Measurements from ENCODE around the gene SOAT2.
"Not testable (repeated sequence)": the region's sequence is repeated elsewhere in the genome, so short reads cannot be mapped to it uniquely, and the experiment has no call there.

SOAT2 gene

GRCh38 chr12:53103860-53104305, 597 bp downstream of the SOAT2 start:
- Histone ChIP-seq H2AFZ (ENCODE audit: low read depth) (0 out of 2 replicates have a peak overlapping the region, but pooled peaks have one; percentile 34), H3K4me3 (IDR thresholded peaks at IDR 0.05; ENCODE audit: insufficient read depth, low read depth, low read length) (no peak overlapping the region), H3K36me3 (ENCODE audit: insufficient read depth) (no peaks in the 10 kb centered on the region), H3K4me1 (ENCODE audit: low read depth, poor library complexity, severe bottlenecking) (peaks cover 47% of the 10 kb centered on the region), H3K27ac (no peak overlapping the region), H4K20me1 (ENCODE audit: insufficient read depth) (no peaks in the 10 kb centered on the region), H3K79me2 (ENCODE audit: insufficient read depth, low read depth) (no peaks in the 10 kb centered on the region), H3K27me3 (ENCODE audit: insufficient read depth, low read depth) (no peaks in the 10 kb centered on the region), H3K9ac (no peak overlapping the region), H3K4me2 (peak overlapping the region; percentile 34)
- no peak for TF ChIP-seq CTCF (conservative IDR thresholded peaks at IDR 0.05; ENCODE audit: low read depth, low read length)

- Histone ChIP-seq H3K4me2 (no peak overlapping the region), H3K27ac (no peak overlapping the region), H4K20me1 (ENCODE audit: insufficient read depth) (no peaks in the 10 kb centered on the region), H2AFZ (ENCODE audit: low read depth) (no peak overlapping the region), H3K27me3 (ENCODE audit: insufficient read depth, low read depth) (no peaks in the 10 kb centered on the region), H3K36me3 (ENCODE audit: insufficient read depth) (no peaks in the 10 kb centered on the region), H3K4me3 (IDR thresholded peaks at IDR 0.05; ENCODE audit: insufficient read depth, low read depth, low read length) (no peak overlapping the region), H3K4me1 (ENCODE audit: low read depth, poor library complexity, severe bottlenecking) (peaks cover 41% of the 10 kb centered on the region), H3K79me2 (ENCODE audit: insufficient read depth, low read depth) (no peaks in the 10 kb centered on the region), H3K9ac (no peak overlapping the region)
- no peak for TF ChIP-seq CTCF (conservative IDR thresholded peaks at IDR 0.05; ENCODE audit: low read depth, low read length)
Measured at GRCh38 chr12:53105256-53105655, 2.0 kb downstream of the SOAT2 start.

- no peak overlapping the region for H3K4me3 ChIP-seq (IDR thresholded peaks at IDR 0.05; ENCODE audit: insufficient read depth, low read depth, low read length)
- no peaks in the 10 kb centered on the region for H4K20me1 ChIP-seq (ENCODE audit: insufficient read depth)
- H2AFZ ChIP-seq (ENCODE audit: low read depth), result no peak overlapping the region
- no peak overlapping the region for H3K27ac ChIP-seq
- H3K27me3 ChIP-seq (ENCODE audit: insufficient read depth, low read depth), result no peaks in the 10 kb centered on the region
- no peak overlapping the region for H3K4me2 ChIP-seq
- no peak overlapping the region for H3K9ac ChIP-seq
- H3K36me3 ChIP-seq (ENCODE audit: insufficient read depth), result no peaks in the 10 kb centered on the region
- peaks cover 41% of the 10 kb centered on the region for H3K4me1 ChIP-seq (ENCODE audit: low read depth, poor library complexity, severe bottlenecking)
- no peak for TF ChIP-seq CTCF (conservative IDR thresholded peaks at IDR 0.05; ENCODE audit: low read depth, low read length)
- H3K79me2 ChIP-seq (ENCODE audit: insufficient read depth, low read depth), result no peaks in the 10 kb centered on the region
Measured at GRCh38 chr12:53105712-53106439, 2.6 kb downstream of the SOAT2 start.

- Histone ChIP-seq H3K36me3 (ENCODE audit: insufficient read depth) (no peaks in the 10 kb centered on the region), H3K4me3 (IDR thresholded peaks at IDR 0.05; ENCODE audit: insufficient read depth, low read depth, low read length) (no peak overlapping the region), H3K4me1 (ENCODE audit: low read depth, poor library complexity, severe bottlenecking) (peaks cover 41% of the 10 kb centered on the region), H3K79me2 (ENCODE audit: insufficient read depth, low read depth) (no peaks in the 10 kb centered on the region), H3K27ac (peak overlapping the region; percentile 32; the same call in 1 of the 2 replicates), H3K9ac (no peak overlapping the region), H3K4me2 (peak overlapping the region; percentile 15; the same call in 1 of the 2 replicates), H2AFZ (ENCODE audit: low read depth) (peak overlapping the region; percentile 2; the same call in 1 of the 2 replicates), H3K27me3 (ENCODE audit: insufficient read depth, low read depth) (no peaks in the 10 kb centered on the region), H4K20me1 (ENCODE audit: insufficient read depth) (no peaks in the 10 kb centered on the region)
- TF ChIP-seq CTCF (conservative IDR thresholded peaks at IDR 0.05; ENCODE audit: low read depth, low read length), result no peak
Measured at GRCh38 chr12:53107122-53107521, 3.8 kb downstream of the SOAT2 start.

GRCh38 chr12:53112431-53112830, 9.1 kb downstream of the SOAT2 start:
- not testable (repeated sequence) for H3K27ac ChIP-seq; H3K4me2 ChIP-seq; H2AFZ ChIP-seq (ENCODE audit: low read depth); H3K27me3 ChIP-seq (ENCODE audit: insufficient read depth, low read depth); H3K4me3 ChIP-seq (IDR thresholded peaks at IDR 0.05; ENCODE audit: insufficient read depth, low read depth, low read length); H4K20me1 ChIP-seq (ENCODE audit: insufficient read depth); H3K79me2 ChIP-seq (ENCODE audit: insufficient read depth, low read depth); H3K36me3 ChIP-seq (ENCODE audit: insufficient read depth); H3K9ac ChIP-seq
- peaks cover 14% of the 10 kb centered on the region for H3K4me1 ChIP-seq (ENCODE audit: low read depth, poor library complexity, severe bottlenecking)
